Sigmoid colon (tissue), 7 donors: ENCODE results near the gene HDAC11. TPM values are rescaled to one million over a fixed set of nuclear protein-coding genes. Genes with fewer than 3 reads are reported as not detected.
"Not testable (repeated sequence)": the region's sequence is repeated elsewhere in the genome, so short reads cannot be mapped to it uniquely, and the experiment has no call there.

Experiments
- DNase-seq: peaks from one replicate; pipeline ENCODE4 v3.0.0-alpha.2; 2019
- H3K27ac ChIP-seq, 4 donors: fragments of 200-600 bp; sonication (generic); one replicate each; pipeline ENCODE4 v1.5.1; 2016 to 2019; ENCODE audit warnings: mild to moderate bottlenecking in 1 of 4
- H3K27me3 ChIP-seq, 3 donors: fragments of 200-600 bp; sonication (generic); one replicate each; pipeline ENCODE4 v1.5.1; 2019; ENCODE audit warnings: mild to moderate bottlenecking in 1 of 3
- H3K36me3 ChIP-seq, 4 donors: fragments of 200-600 bp; sonication (generic); one replicate each; pipeline ENCODE4 v1.5.1; 2016 to 2019
- H3K4me1 ChIP-seq, 4 donors: fragments of 200-600 bp; sonication (generic); one replicate each; pipeline ENCODE4 v1.5.1; 2017 to 2019
- H3K4me3 ChIP-seq, 4 donors: fragments of 200-600 bp; sonication (generic); one replicate each; pipeline ENCODE4 v1.5.1; 2017 to 2019; ENCODE audit warnings: mild to moderate bottlenecking in 2 of 4, moderate library complexity in 1 of 4
- H3K9me3 ChIP-seq, 4 donors: fragments of 200-600 bp in 3 of 4; sonication (generic) in 3 of 4; one replicate each; pipeline versions ENCODE4 v1.5.1 to v1.6.1; 2013 to 2019
- CTCF ChIP-seq, 4 experiments: fragments of 450-650 bp in 3 of 4; fragments of 200-600 bp in 1 of 4; IDR thresholded peaks; one replicate each; pipeline ENCODE4 v1.5.1; 2016 to 2019; ENCODE audit warnings: antibody characterized with exemption in 4 of 4, mild to moderate bottlenecking in 3 of 4, moderate library complexity in 2 of 4
- EP300 ChIP-seq, 4 donors: sonication (generic); formaldehyde crosslinking; IDR thresholded peaks; one replicate each; pipeline ENCODE4 v1.6.1; 2017; ENCODE audit warnings: antibody characterized with exemption in 4 of 4
- POLR2A ChIP-seq, 2 donors: fragments of 450-650 bp; IDR thresholded peaks; one replicate each; pipeline ENCODE4 v1.6.1; 2016; ENCODE audit warnings: antibody characterized with exemption in 2 of 2, mild to moderate bottlenecking in 2 of 2, moderate library complexity in 2 of 2
- POLR2AphosphoS5 ChIP-seq, 4 donors: sonication (generic); formaldehyde crosslinking; IDR thresholded peaks; one replicate each; pipeline ENCODE4 v1.6.1; 2017; ENCODE audit warnings: antibody characterized with exemption in 4 of 4
- WGBS, 2 donors: extraction: QIAGEN DNeasy Blood & Tissue Kit; methylation state at CpG; one replicate each; pipeline ENCODE4 v1.1.7; 2013; 5-methylcytosine and 5-hydroxymethylcytosine counted together
- intact Hi-C: fragments of 100-400 bp; cut with DNase I; formaldehyde crosslinking; loops from one replicate; pipeline ENCODE4 v1.15.1; 2023
- polyA plus RNA-seq, 3 donors: library from polyadenylated mRNA; stranded (reverse); fragments of 200-250 nt; gene quantifications; one replicate each; pipeline ENCODE4 v1.2.3, GENCODE V29; 2013
- total RNA-seq, 4 donors: library from RNA; depleted of rRNA; stranded (reverse); fragments of >200 nt; gene quantifications; one replicate each; pipeline ENCODE4 v1.1.0, GENCODE V29; 2016
- donor health status: healthy with polysubstance abuse.
- donor health status: Bipolar disorder and iron deficiency.
- donor health status: healthy.

The HDAC11 gene
- total RNA-seq (10 to 100 TPM; 15.5 to 17.2 (median 16.7) TPM), polyA plus RNA-seq (10 to 100 TPM; 20.6 to 30.3 (median 22.8) TPM)

- 0 to 1% methylated on average over 67 of the region's 67 CpGs for WGBS, 2 donors
- intact Hi-C loops = loop anchor here (1.0 to 10.0 kb wide), 2 partner anchors 28 to 485 kb away; no protein-coding TSS in a partner anchor
- H3K27me3 ChIP-seq = no peaks in the 10 kb centered on the region
- H3K36me3 ChIP-seq = peaks cover 0 to 10% (median 0%) of the 10 kb centered on the region in 4 donors
- H3K27ac ChIP-seq = peak within 1 kb of the TSS; percentile 94 to 97 (median 94)
- peak; percentile 89 to 93 for TF ChIP-seq POLR2A (IDR thresholded peaks at IDR 0.05)
- TF ChIP-seq EP300 (IDR thresholded peaks at IDR 0.05) = no peak
- TF ChIP-seq CTCF (IDR thresholded peaks at IDR 0.05) = peak in 2 of 4 experiments; percentile 23 to 58
- TF ChIP-seq POLR2AphosphoS5 (IDR thresholded peaks at IDR 0.05) = peak; percentile 94 to 97 (median 96)
- peak within 1 kb of the TSS; percentile 68 to 90 (median 80) for H3K4me3 ChIP-seq
- H3K4me1 ChIP-seq = peaks cover 0 to 24% (median 16%) of the 10 kb centered on the region in 4 donors
- peak; percentile 99 for DNase-seq
- no peaks in the 10 kb centered on the region for H3K9me3 ChIP-seq
These were observed at the start of gene HDAC11 for GRCh38 chr3:13479582-13480339. Gene HDAC11, plus strand, starts transcription at chr3:13480306. Its CDS starts 42 bp downstream, at chr3:13480348.

- H3K4me1 ChIP-seq, H3K36me3 ChIP-seq, DNase-seq, H3K27ac ChIP-seq, H3K27me3 ChIP-seq, H3K9me3 ChIP-seq, H3K4me3 ChIP-seq, intact Hi-C loops: not testable (repeated sequence)
- 84 to 87% methylated on average over 2 of the region's 2 CpGs for WGBS, 2 donors
These were observed 49.7 kb upstream of the HDAC11 start for GRCh38 chr3:13430411-13430875.

GRCh38 chr3:13432093-13432492 lies 48.0 kb upstream of the HDAC11 start:
- Histone ChIP-seq H3K27ac (no peak overlapping the region), H3K4me3 (no peak overlapping the region), H3K36me3 (no peaks in the 10 kb centered on the region), H3K27me3 (no peaks in the 10 kb centered on the region), H3K9me3 (no peaks in the 10 kb centered on the region), H3K4me1 (no peaks in the 10 kb centered on the region)
- intact Hi-C loops = no loop called here
- 92 to 93% methylated on average over 1 of the region's 1 CpG for WGBS, 2 donors
- no peak for DNase-seq
- TF ChIP-seq POLR2A (IDR thresholded peaks at IDR 0.05) (no peak), EP300 (IDR thresholded peaks at IDR 0.05) (no peak), POLR2AphosphoS5 (IDR thresholded peaks at IDR 0.05) (no peak), CTCF (IDR thresholded peaks at IDR 0.05) (no peak)

- TF ChIP-seq POLR2A (IDR thresholded peaks at IDR 0.05) (no peak), EP300 (IDR thresholded peaks at IDR 0.05) (no peak), CTCF (IDR thresholded peaks at IDR 0.05) (no peak), POLR2AphosphoS5 (IDR thresholded peaks at IDR 0.05) (no peak)
- H3K9me3 ChIP-seq = no peaks in the 10 kb centered on the region
- no peak overlapping the region for H3K4me3 ChIP-seq
- 84 to 93% methylated on average over 5 of the region's 5 CpGs for WGBS, 2 donors
- intact Hi-C loops = no loop called here
- no peaks in the 10 kb centered on the region for H3K4me1 ChIP-seq
- H3K27me3 ChIP-seq = no peaks in the 10 kb centered on the region
- no peaks in the 10 kb centered on the region for H3K36me3 ChIP-seq
- H3K27ac ChIP-seq = no peak overlapping the region
- DNase-seq = no peak
These were observed 46.2 kb upstream of the HDAC11 start for GRCh38 chr3:13433912-13434311.

GRCh38 chr3:13436213-13436612 lies 43.9 kb upstream of the HDAC11 start:
- H3K36me3 ChIP-seq, H3K27ac ChIP-seq, intact Hi-C loops, H3K4me3 ChIP-seq, H3K9me3 ChIP-seq, H3K27me3 ChIP-seq, H3K4me1 ChIP-seq, DNase-seq: not testable (repeated sequence)
- 91 to 92% methylated on average over 4 of the region's 4 CpGs for WGBS, 2 donors
